Tibial artery (tissue), 4 donors: ENCODE data around the gene ZNF605.
"Not testable (repeated sequence)": the region's sequence is repeated elsewhere in the genome, so short reads cannot be mapped to it uniquely, and the experiment has no call there.

Source experiments
- DNase-seq, 2 donors: peaks; one replicate each; pipeline ENCODE4 v3.0.0-alpha.2; 2019
- H3K27ac ChIP-seq, 2 donors: fragments of 200-600 bp; sonication (generic) in 1 of 2; 1 replicate in 1 of 2; 2 replicates in 1 of 2; pipeline ENCODE4 v1.5.1; 2018 to 2019; ENCODE audit warnings: mild to moderate bottlenecking in 1 of 2
- H3K27me3 ChIP-seq, 2 donors: fragments of 200-600 bp; sonication (generic) in 1 of 2; one replicate each; pipeline versions ENCODE4 v1.5.1 to v1.6.0; 2016 to 2019
- H3K36me3 ChIP-seq, 3 donors: fragments of 200-600 bp; sonication (generic) in 2 of 3; one replicate each; pipeline ENCODE4 v1.5.1; 2016 to 2019; ENCODE audit warnings: mild to moderate bottlenecking in 2 of 3
- H3K4me1 ChIP-seq, 4 donors: fragments of 200-600 bp; sonication (generic) in 2 of 4; 1 replicate in 3 of 4; 2 replicates in 1 of 4; pipeline ENCODE4 v1.5.1; 2016 to 2019
- H3K4me3 ChIP-seq, 2 donors: fragments of 200-600 bp; sonication (generic) in 1 of 2; 1 replicate in 1 of 2; 2 replicates in 1 of 2; pipeline ENCODE4 v1.5.1; 2018 to 2019; ENCODE audit warnings: mild to moderate bottlenecking in 2 of 2
- H3K9me3 ChIP-seq, 3 donors: fragments of 200-600 bp; sonication (generic) in 1 of 3; one replicate each; pipeline ENCODE4 v1.5.1; 2016 to 2019
- intact Hi-C: fragments of 100-400 bp; cut with DNase I; formaldehyde crosslinking; loops from one replicate; pipeline ENCODE4 v1.15.0; 2023; ENCODE audit warnings: low total_unique reads
- TF ChIP-seq, protein P1 (sequence below), 2 experiments: fragments of 200-600 bp in 1 of 2; fragments of 450-650 bp in 1 of 2; IDR thresholded peaks; one replicate each; pipeline ENCODE4 v1.5.1; 2017 to 2019; ENCODE audit warnings: antibody characterized with exemption in 2 of 2, mild to moderate bottlenecking in 1 of 2, moderate library complexity in 1 of 2

Gene ZNF605

GRCh38 chr12:132908145-132909029 is 47.7 kb downstream of the ZNF605 start:
- peaks cover 0 to 30% (median 2%) of the 10 kb centered on the region in 3 donors for H3K9me3 ChIP-seq
- intact Hi-C loops, result loop anchor here (5.0 to 10.0 kb wide), 2 partner anchors 49 to 144 kb away; partner anchors contain the start of genes ANKLE2 and ZNF605
- H3K27ac ChIP-seq, result peak overlapping the region; percentile 82 to 88
- TF ChIP-seq, protein P1, sequence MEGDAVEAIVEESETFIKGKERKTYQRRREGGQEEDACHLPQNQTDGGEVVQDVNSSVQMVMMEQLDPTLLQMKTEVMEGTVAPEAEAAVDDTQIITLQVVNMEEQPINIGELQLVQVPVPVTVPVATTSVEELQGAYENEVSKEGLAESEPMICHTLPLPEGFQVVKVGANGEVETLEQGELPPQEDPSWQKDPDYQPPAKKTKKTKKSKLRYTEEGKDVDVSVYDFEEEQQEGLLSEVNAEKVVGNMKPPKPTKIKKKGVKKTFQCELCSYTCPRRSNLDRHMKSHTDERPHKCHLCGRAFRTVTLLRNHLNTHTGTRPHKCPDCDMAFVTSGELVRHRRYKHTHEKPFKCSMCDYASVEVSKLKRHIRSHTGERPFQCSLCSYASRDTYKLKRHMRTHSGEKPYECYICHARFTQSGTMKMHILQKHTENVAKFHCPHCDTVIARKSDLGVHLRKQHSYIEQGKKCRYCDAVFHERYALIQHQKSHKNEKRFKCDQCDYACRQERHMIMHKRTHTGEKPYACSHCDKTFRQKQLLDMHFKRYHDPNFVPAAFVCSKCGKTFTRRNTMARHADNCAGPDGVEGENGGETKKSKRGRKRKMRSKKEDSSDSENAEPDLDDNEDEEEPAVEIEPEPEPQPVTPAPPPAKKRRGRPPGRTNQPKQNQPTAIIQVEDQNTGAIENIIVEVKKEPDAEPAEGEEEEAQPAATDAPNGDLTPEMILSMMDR (IDR thresholded peaks at IDR 0.05), result peak in 1 of 2 experiments; percentile 9
- H3K4me1 ChIP-seq, result peaks cover 0 to 15% (median 10%) of the 10 kb centered on the region in 4 donors
- H3K4me3 ChIP-seq, result peak overlapping the region; percentile 55 to 70
- DNase-seq, result peak; percentile 95 to 98
- H3K36me3 ChIP-seq, result peaks cover 0 to 5% (median 5%) of the 10 kb centered on the region in 3 donors
- H3K27me3 ChIP-seq, result no peaks in the 10 kb centered on the region

- intact Hi-C loops, result loop anchor here (5.0 to 10.0 kb wide), 2 partner anchors 50 to 143 kb away; partner anchors contain the start of genes ANKLE2 and ZNF605
- not testable (repeated sequence) for H3K36me3 ChIP-seq, H3K27me3 ChIP-seq
- DNase-seq, result peak in 1 of 2 donors; percentile 68
- Histone ChIP-seq H3K9me3 (peaks cover 0 to 27% (median 2%) of the 10 kb centered on the region in 3 donors), H3K4me1 (peaks cover 0 to 15% (median 10%) of the 10 kb centered on the region in 4 donors), H3K4me3 (peak overlapping the region; percentile 55 to 70), H3K27ac (peak overlapping the region; percentile 82 to 88)
Observed at GRCh38 chr12:132907789-132908144, 48.3 kb downstream of the ZNF605 start.

DNA sequence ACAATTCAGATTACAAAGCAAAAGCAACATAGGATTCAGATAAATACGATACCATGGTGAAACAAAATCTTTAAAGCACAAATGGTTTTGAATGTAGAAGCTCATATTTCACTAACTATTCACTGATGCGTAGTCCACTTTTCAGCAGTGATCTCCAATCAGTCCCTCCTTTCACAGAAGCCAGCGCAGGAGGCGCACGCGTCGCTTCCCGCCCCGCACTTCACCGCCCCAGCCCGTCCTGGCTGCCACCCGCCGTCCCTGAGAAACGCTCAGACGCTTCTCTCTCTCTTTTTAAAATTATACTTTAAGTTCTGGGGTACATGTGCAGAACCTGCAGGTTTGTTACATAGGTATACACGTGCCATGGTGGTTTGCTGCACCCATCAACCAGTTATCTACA is 48.9 kb downstream of the ZNF605 start:
- Histone ChIP-seq H3K36me3 (peaks cover 0 to 5% (median 5%) of the 10 kb centered on the region in 3 donors), H3K27me3 (no peaks in the 10 kb centered on the region), H3K27ac (peak overlapping the region; percentile 82 to 88), H3K4me1 (peaks cover 0 to 15% (median 10%) of the 10 kb centered on the region in 4 donors), H3K9me3 (peaks cover 0 to 24% (median 2%) of the 10 kb centered on the region in 3 donors), H3K4me3 (peak overlapping the region; percentile 55 to 70)
- TF ChIP-seq, protein P1 (IDR thresholded peaks at IDR 0.05), result no peak
- DNase-seq, result no peak
- intact Hi-C loops, result loop anchor here (5.0 to 10.0 kb wide), 2 partner anchors 50 to 142 kb away; partner anchors contain the start of genes ANKLE2 and ZNF605

GRCh38 chr12:132904718-132905328 is 51.3 kb downstream of the ZNF605 start:
- Histone ChIP-seq H3K36me3 (no peaks in the 10 kb centered on the region), H3K27ac (no peak overlapping the region), H3K9me3 (peaks cover 0 to 8% (median 0%) of the 10 kb centered on the region in 3 donors), H3K4me1 (peaks cover 0 to 15% (median 10%) of the 10 kb centered on the region in 4 donors), H3K4me3 (peak overlapping the region; percentile 17 to 34), H3K27me3 (no peaks in the 10 kb centered on the region)
- TF ChIP-seq, protein P1 (IDR thresholded peaks at IDR 0.05), result peak; percentile 79 to 81
- intact Hi-C loops, result loop anchor here (5.0 to 10.0 kb wide), 2 partner anchors 52 to 140 kb away; partner anchors contain the start of genes ANKLE2 and ZNF605
- peak; percentile 71 to 87 for DNase-seq

DNA sequence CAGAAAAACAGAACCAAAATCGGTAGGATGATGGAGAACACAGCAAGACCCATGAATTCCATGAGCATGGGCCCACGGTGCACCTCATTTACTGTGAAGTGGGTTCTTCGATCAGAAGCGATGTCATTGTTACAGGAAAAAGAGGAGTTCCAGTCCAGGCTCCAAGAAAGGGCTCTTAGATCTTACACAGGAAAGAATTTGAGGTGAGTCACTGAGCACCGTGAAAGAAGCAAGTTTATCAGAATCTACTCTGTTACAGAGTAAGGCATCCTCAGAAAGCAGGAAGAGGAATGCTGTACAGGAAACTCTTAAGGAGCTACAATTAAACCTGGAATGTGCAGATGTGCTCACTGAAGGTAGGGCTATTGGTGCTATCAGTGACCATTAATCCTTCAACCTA is 57.1 kb downstream of the ZNF605 start:
- Histone ChIP-seq H3K36me3 (no peaks in the 10 kb centered on the region), H3K4me3 (no peak overlapping the region), H3K4me1 (no peaks in the 10 kb centered on the region), H3K27ac (no peak overlapping the region), H3K9me3 (no peaks in the 10 kb centered on the region), H3K27me3 (no peaks in the 10 kb centered on the region)
- intact Hi-C loops, result no loop called here
- DNase-seq, result no peak
- TF ChIP-seq, protein P1 (IDR thresholded peaks at IDR 0.05), result no peak
